Esophagus squamous epithelium (tissue), 5 donors: ENCODE measurements around the gene ZNF2. TPM values are rescaled to one million over a fixed set of nuclear protein-coding genes. Genes with fewer than 3 reads are reported as not detected.
A peak's percentile ranks its signal among the peaks of the same experiment; 100 is the strongest.
"Not testable (repeated sequence)": the region's sequence is repeated elsewhere in the genome, so short reads cannot be mapped to it uniquely, and the experiment has no call there.

Source experiments
- DNase-seq: peaks from one replicate; lab custom pipeline; 2025; lab: John Stamatoyannopoulos, UW
- H3K27ac ChIP-seq, 4 donors: fragments of 200-600 bp; sonication (generic); one replicate each; pipeline ENCODE4 v1.5.1; 2016 to 2019; ENCODE audit warnings: mild to moderate bottlenecking in 1 of 4
- H3K27me3 ChIP-seq, 4 donors: fragments of 200-600 bp; sonication (generic); 1 replicate in 3 of 4; 2 replicates in 1 of 4; pipeline versions ENCODE4 v1.5.1 to v1.6.0; 2017 to 2021; ENCODE audit warnings: antibody characterized with exemption in 1 of 4
- H3K36me3 ChIP-seq, 3 donors: fragments of 200-600 bp; sonication (generic); one replicate each; pipeline ENCODE4 v1.5.1; 2016 to 2019
- H3K4me1 ChIP-seq, 3 donors: fragments of 200-600 bp; sonication (generic); one replicate each; pipeline ENCODE4 v1.5.1; 2017 to 2019
- H3K4me3 ChIP-seq, 4 donors: fragments of 200-600 bp; sonication (generic); 1 replicate in 3 of 4; 2 replicates in 1 of 4; pipeline ENCODE4 v1.5.1; 2016 to 2019; ENCODE audit warnings: mild to moderate bottlenecking in 2 of 4, moderate library complexity in 1 of 4
- H3K9me3 ChIP-seq, 3 donors: fragments of 200-600 bp; sonication (generic); one replicate each; pipeline ENCODE4 v1.5.1; 2016 to 2019
- POLR2A ChIP-seq, 4 donors: fragments of 450-650 bp; IDR thresholded peaks; one replicate each; pipeline ENCODE4 v1.6.1; 2017; ENCODE audit warnings: antibody characterized with exemption in 4 of 4, mild to moderate bottlenecking in 4 of 4, moderate library complexity in 3 of 4
- WGBS, 2 donors: methylation state at CpG; one replicate each; pipeline ENCODE4 v1.1.5; 2018; 5-methylcytosine and 5-hydroxymethylcytosine counted together
- intact Hi-C: fragments of 100-400 bp; cut with DNase I; formaldehyde crosslinking; loops from one replicate; pipeline ENCODE4 v1.15.0; 2022
- total RNA-seq, 4 donors: library from RNA; depleted of rRNA; stranded (reverse); fragments of >200 nt; gene quantifications; one replicate each; pipeline ENCODE4 v1.1.0, GENCODE V29; 2016
- TF ChIP-seq, protein P1 (sequence below), 6 experiments: fragments of 450-650 bp in 4 of 6; fragments of 200-600 bp in 2 of 6; sonication (generic) in 2 of 6; IDR thresholded peaks; one replicate each; pipeline ENCODE4 v1.5.1; 2016 to 2019; ENCODE audit warnings: antibody characterized with exemption in 6 of 6, mild to moderate bottlenecking in 4 of 6, moderate library complexity in 4 of 6
- donor health status: DM: yes; HTN: yes; CAD: no.

ZNF2 gene
- total RNA-seq, 4 donors from 2014 or later = 2.8 to 4.0 (median 3.4) TPM

DNA sequence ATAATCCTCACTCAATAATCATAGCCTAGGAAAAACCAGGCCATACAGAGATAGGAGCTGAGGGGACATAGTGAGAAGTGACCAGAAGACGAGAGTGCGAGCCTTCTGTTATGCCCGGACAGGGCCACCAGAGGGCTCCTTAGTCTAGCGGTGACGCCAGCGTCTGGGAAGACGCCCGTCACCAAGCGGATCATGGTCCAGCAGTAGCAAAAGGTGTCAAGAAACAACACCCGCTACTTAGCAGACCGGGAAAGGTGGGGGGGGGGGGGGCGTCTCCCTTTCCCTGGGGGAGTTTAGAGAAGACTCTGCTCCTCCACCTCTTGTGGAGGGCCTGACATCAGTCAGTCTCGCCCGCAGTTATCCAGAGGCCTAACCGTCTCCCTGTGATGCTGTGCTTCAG is 27.3 kb downstream of the ZNF2 start:
- TF ChIP-seq, protein P1, sequence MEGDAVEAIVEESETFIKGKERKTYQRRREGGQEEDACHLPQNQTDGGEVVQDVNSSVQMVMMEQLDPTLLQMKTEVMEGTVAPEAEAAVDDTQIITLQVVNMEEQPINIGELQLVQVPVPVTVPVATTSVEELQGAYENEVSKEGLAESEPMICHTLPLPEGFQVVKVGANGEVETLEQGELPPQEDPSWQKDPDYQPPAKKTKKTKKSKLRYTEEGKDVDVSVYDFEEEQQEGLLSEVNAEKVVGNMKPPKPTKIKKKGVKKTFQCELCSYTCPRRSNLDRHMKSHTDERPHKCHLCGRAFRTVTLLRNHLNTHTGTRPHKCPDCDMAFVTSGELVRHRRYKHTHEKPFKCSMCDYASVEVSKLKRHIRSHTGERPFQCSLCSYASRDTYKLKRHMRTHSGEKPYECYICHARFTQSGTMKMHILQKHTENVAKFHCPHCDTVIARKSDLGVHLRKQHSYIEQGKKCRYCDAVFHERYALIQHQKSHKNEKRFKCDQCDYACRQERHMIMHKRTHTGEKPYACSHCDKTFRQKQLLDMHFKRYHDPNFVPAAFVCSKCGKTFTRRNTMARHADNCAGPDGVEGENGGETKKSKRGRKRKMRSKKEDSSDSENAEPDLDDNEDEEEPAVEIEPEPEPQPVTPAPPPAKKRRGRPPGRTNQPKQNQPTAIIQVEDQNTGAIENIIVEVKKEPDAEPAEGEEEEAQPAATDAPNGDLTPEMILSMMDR (IDR thresholded peaks at IDR 0.05) = peak; percentile 34 to 71 (median 60)
- H3K27ac ChIP-seq, H3K9me3 ChIP-seq, H3K4me1 ChIP-seq, H3K36me3 ChIP-seq, intact Hi-C loops, H3K4me3 ChIP-seq, DNase-seq: not testable (repeated sequence)
- 1 to 2% methylated on average over 9 to 11 of the region's 15 CpGs for WGBS, 2 donors
- peaks cover 0 to 12% (median 0%) of the 10 kb centered on the region in 4 donors for H3K27me3 ChIP-seq

DNA sequence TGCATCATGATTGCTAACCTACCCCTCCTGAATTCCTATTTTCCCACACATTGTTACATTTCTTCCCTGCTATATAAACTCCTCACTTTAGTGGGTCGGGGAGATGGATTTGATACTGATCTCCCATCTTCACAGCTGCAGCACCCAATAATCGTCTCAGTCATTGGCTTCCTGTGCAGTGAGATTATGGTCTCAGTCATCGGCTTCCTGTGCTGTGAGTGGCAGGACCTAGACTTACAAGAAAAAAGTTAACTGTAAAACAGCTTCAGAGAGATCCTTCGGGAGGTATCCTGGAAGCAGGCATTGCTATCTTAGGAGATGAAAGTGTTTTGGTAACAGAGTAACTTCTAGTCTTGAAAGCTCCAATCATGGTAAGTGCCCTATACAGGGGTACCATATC is 38.3 kb downstream of the ZNF2 start:
- no peak for DNase-seq
- TF ChIP-seq, protein P1 (IDR thresholded peaks at IDR 0.05) = no peak
- TF ChIP-seq POLR2A (IDR thresholded peaks at IDR 0.05) = no peak
- Histone ChIP-seq H3K27ac (no peak overlapping the region), H3K4me3 (no peak overlapping the region), H3K4me1 (peaks cover 0 to 28% (median 12%) of the 10 kb centered on the region in 3 donors), H3K27me3 (no peaks in the 10 kb centered on the region), H3K9me3 (peaks cover 0 to 2% (median 0%) of the 10 kb centered on the region in 3 donors), H3K36me3 (peaks cover 0 to 3% (median 0%) of the 10 kb centered on the region in 3 donors)
- WGBS, 2 donors = 83 to 84% methylated on average over 4 of the region's 4 CpGs
- intact Hi-C loops = no loop called here

DNA sequence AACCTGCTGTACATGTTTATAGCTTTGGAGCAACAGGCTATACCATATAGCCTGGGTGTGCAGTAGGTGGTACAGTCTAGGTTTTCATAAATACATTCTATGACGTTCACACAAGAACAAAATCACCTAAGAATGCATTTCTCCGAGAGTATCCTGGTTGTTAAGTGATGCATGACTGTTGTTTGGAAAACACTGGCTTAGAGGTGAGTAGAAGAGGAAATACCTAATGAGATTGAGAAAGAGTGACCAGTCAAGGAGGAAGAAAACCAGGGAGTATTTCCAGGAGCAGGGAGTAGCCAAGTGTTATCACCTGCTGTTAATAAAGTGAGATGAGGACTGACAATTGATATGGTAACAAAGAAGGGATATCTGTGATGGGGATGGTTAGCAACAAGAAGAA is 38.8 kb downstream of the ZNF2 start:
- peaks cover 0 to 28% (median 12%) of the 10 kb centered on the region in 3 donors for H3K4me1 ChIP-seq
- WGBS, 2 donors = 77 to 79% methylated on average over 2 of the region's 2 CpGs
- H3K27me3 ChIP-seq = no peaks in the 10 kb centered on the region
- intact Hi-C loops = no loop called here
- peaks cover 0 to 7% (median 0%) of the 10 kb centered on the region in 3 donors for H3K9me3 ChIP-seq
- DNase-seq = no peak
- TF ChIP-seq, protein P1 (IDR thresholded peaks at IDR 0.05) = no peak
- no peak for TF ChIP-seq POLR2A (IDR thresholded peaks at IDR 0.05)
- no peak overlapping the region for H3K4me3 ChIP-seq
- H3K36me3 ChIP-seq = peaks cover 0 to 7% (median 0%) of the 10 kb centered on the region in 3 donors
- no peak overlapping the region for H3K27ac ChIP-seq

DNA sequence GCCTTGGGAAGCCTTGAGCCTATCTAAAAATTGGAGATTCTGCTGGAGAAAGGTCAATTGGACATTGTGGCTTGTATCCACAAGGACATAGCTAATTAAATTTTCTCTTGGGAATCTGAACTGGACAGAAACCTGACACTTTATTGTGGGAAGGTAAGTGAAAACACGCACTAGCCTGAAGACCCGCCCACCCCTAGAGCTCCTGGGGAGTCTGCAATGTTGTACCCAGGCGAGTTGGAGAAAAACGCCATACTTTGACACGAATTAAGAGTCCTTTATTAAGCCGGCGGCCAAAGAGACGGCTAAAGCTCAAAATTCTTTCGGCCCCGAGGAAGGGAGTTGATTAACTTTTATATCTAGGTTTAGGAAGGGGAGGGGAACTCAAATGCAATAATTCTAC is 40.5 kb downstream of the ZNF2 start:
- Histone ChIP-seq H3K27me3 (no peaks in the 10 kb centered on the region), H3K4me3 (peak overlapping the region in 2 of 4 donors; percentile 73 to 91), H3K27ac (no peak overlapping the region), H3K9me3 (peaks cover 0 to 19% (median 0%) of the 10 kb centered on the region in 3 donors), H3K4me1 (peaks cover 0 to 28% (median 12%) of the 10 kb centered on the region in 3 donors), H3K36me3 (peaks cover 0 to 21% (median 0%) of the 10 kb centered on the region in 3 donors)
- DNase-seq = no peak
- WGBS, 2 donors = 40 to 41% methylated on average over 10 of the region's 10 CpGs
- TF ChIP-seq, protein P1 (IDR thresholded peaks at IDR 0.05) = no peak
- no peak for TF ChIP-seq POLR2A (IDR thresholded peaks at IDR 0.05)
- intact Hi-C loops = no loop called here

DNA sequence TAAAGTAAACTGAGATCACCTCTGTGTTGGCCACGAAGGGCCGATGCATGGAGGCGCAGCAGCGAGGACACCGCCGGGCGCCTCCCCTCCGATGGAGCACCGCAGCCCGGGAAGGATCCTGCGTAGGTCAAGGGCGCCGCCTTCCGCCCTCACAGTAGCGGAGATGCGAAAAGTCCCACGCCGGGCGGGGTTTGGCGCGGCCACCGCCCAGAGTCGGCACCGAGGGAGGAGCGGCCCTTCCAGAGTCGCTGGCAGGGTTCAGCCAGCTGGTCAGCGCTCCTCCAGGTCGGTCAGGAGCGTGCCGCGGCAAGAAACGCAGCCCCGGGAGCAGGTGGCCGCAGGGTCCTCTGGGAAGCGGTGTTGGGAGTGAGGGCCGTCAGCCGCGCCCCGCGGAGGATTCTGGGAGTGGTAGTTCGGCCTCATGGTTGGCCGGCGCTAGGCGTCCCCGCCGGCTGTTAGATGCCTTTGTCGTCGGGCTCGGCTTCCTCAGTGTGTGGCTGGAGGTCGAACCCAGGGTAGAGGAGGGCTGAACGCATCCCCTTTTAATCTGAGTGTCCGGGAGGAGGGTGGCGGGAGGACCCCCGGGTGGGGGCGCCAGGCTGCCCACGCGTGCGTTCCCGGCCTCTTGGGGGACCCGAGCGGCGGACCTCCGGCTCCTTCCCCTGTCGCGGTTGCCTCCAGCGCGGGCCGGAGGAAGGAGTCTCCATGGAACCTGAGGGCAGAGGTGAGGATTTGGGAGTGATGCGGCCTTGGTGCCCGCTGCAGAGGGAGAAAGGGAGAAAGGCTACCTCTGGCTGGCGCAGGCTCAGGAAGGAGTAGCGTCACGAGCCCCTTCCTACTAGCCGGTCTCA is 41.7 kb downstream of the ZNF2 start, which contains the start of gene ZNF892:
Gene ZNF892 (plus strand): TSS at position 411 of the 851 bp plus-strand sequence. CDS start 295 bp downstream, at position 706.
- Histone ChIP-seq H3K4me3 (peak within 1 kb of the TSS; percentile 56 to 91 (median 72)), H3K27ac (peak within 1 kb of the TSS; percentile 82 to 96 (median 88)), H3K36me3 (peaks cover 0 to 34% (median 12%) of the 10 kb centered on the region in 3 donors), H3K4me1 (peaks cover 0 to 28% (median 12%) of the 10 kb centered on the region in 3 donors), H3K9me3 (peaks cover 0 to 32% (median 11%) of the 10 kb centered on the region in 3 donors), H3K27me3 (no peaks in the 10 kb centered on the region)
- TF ChIP-seq, protein P1 (IDR thresholded peaks at IDR 0.05) = peak; percentile 9 to 60 (median 37)
- TF ChIP-seq POLR2A (IDR thresholded peaks at IDR 0.05) = peak in 3 of 4 donors; percentile 40 to 52 (median 44)
- intact Hi-C loops = no loop called here
- 5 to 7% methylated on average over 4 to 20 of the region's 74 CpGs for WGBS, 2 donors
- peak; percentile 35 for DNase-seq
